SH-SY5Y (cell line): ENCODE data around the gene TDRD3.

ENCODE experiments used
- GATA2 ChIP-seq: IDR thresholded peaks from 2 replicates; pipeline ENCODE4 v1.6.1; 2011; ENCODE audit warnings: mild to moderate bottlenecking, low read depth, low read length
- GATA3 ChIP-seq: IDR thresholded peaks from 2 replicates; pipeline ENCODE4 v1.6.1; 2011; ENCODE audit warnings: low read depth, mild to moderate bottlenecking, low read length, moderate library complexity

- TF ChIP-seq GATA2: no peak
- TF ChIP-seq GATA3: no peak
These were observed 33.7 kb upstream of the TDRD3 start for GRCh38 chr13:60363288-60363687.
